SU-DHL-6 (cell line): ENCODE results near the gene OXSR1.

Source experiments
- EZH2phosphoT487 ChIP-seq: fragments of 200-600 bp; sonication (generic), shearing (Covaris generic); conservative IDR thresholded peaks from 2 replicates; pipeline ENCODE4 v1.6.1; 2018; ENCODE audit warnings: mild to moderate bottlenecking, antibody characterized with exemption, low read length, moderate library complexity, mixed read lengths
- TF ChIP-seq, protein P1 (sequence below): fragments of 200-600 bp; sonication (generic); IDR thresholded peaks from one replicate; pipeline ENCODE4 v1.5.1; 2017; ENCODE audit warnings: antibody characterized with exemption, mild to moderate bottlenecking, low read length, moderate library complexity; ENCODE audit not compliant: insufficient read depth, poor library complexity, severe bottlenecking

DNA sequence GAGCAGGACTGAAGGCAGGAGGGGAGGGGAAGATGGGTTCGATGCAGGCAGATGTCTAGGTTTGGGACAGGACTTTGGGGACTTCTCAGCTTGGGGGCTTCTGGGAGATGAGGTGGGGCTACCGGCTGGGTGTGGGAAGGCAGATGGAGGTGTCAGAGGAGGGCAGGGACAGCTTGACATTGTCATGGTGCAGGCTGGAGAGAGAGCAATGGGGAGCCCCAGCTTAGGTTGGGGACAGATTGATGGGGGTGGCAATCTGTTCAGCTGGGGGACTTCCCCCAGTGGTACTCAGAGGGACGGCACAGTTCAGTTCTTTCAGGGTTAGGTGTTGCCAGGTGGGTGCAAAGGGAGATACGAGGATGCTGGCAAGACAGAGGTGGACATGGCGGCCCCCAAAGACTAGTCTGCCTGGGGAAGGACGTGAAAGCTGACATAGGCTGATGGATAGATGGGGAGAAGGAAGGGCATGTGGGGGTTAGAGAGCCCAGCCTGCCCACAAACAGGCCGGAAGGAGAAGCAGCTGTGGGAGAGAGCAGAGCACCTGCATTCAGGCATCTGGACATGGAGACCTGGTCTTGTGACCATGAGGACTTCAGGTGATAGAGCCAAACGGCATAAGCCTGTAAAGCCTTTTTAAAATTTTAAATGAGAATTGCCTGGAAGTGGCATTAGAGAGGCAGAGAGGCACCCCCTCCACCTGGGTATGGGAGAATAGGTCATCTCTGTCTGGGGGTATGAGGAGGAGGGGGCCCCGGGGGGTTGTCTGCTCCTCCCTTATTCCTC is 49.5 kb upstream of the OXSR1 start:
- TF ChIP-seq, protein P1, sequence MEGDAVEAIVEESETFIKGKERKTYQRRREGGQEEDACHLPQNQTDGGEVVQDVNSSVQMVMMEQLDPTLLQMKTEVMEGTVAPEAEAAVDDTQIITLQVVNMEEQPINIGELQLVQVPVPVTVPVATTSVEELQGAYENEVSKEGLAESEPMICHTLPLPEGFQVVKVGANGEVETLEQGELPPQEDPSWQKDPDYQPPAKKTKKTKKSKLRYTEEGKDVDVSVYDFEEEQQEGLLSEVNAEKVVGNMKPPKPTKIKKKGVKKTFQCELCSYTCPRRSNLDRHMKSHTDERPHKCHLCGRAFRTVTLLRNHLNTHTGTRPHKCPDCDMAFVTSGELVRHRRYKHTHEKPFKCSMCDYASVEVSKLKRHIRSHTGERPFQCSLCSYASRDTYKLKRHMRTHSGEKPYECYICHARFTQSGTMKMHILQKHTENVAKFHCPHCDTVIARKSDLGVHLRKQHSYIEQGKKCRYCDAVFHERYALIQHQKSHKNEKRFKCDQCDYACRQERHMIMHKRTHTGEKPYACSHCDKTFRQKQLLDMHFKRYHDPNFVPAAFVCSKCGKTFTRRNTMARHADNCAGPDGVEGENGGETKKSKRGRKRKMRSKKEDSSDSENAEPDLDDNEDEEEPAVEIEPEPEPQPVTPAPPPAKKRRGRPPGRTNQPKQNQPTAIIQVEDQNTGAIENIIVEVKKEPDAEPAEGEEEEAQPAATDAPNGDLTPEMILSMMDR, result no peak
- no peak for TF ChIP-seq EZH2phosphoT487
